Ectodermal cell (in vitro differentiated cells): Measurements from ENCODE around the gene BABAM2.

Experiments
- H3K27ac ChIP-seq: 2 replicates; pipeline ENCODE4 v1.7.0; 2013; ENCODE audit warnings: mild to moderate bottlenecking, low read depth, low read length; ENCODE audit not compliant: insufficient read depth, poor library complexity, severe bottlenecking
- H3K27me3 ChIP-seq: 2 replicates; pipeline ENCODE4 v1.7.0; 2013; ENCODE audit warnings: mild to moderate bottlenecking, low read length; ENCODE audit not compliant: insufficient read depth, control insufficient read depth, poor library complexity, severe bottlenecking
- H3K36me3 ChIP-seq: one replicate; pipeline ENCODE4 v1.7.0; 2013; ENCODE audit warnings: low read length; ENCODE audit not compliant: control insufficient read depth, insufficient read depth
- H3K4me1 ChIP-seq: one replicate; pipeline ENCODE4 v1.7.0; 2013; ENCODE audit warnings: low read length; ENCODE audit not compliant: control insufficient read depth, insufficient read depth
- H3K4me3 ChIP-seq: 2 replicates; pipeline ENCODE4 v1.7.0; 2013; ENCODE audit warnings: low read depth, low read length, control low read depth; ENCODE audit not compliant: insufficient read depth
- H3K9me3 ChIP-seq: 2 replicates; pipeline ENCODE4 v1.7.0; 2013; ENCODE audit warnings: mild to moderate bottlenecking, low read length, moderate library complexity; ENCODE audit not compliant: control insufficient read depth
- WGBS, 2 experiments: methylation state at CpG; one replicate each; pipeline ENCODE4 v1.1.7; 2013; ENCODE audit warnings: missing lambda C conversion rate in 2 of 2; 5-methylcytosine and 5-hydroxymethylcytosine counted together

BABAM2 gene

DNA sequence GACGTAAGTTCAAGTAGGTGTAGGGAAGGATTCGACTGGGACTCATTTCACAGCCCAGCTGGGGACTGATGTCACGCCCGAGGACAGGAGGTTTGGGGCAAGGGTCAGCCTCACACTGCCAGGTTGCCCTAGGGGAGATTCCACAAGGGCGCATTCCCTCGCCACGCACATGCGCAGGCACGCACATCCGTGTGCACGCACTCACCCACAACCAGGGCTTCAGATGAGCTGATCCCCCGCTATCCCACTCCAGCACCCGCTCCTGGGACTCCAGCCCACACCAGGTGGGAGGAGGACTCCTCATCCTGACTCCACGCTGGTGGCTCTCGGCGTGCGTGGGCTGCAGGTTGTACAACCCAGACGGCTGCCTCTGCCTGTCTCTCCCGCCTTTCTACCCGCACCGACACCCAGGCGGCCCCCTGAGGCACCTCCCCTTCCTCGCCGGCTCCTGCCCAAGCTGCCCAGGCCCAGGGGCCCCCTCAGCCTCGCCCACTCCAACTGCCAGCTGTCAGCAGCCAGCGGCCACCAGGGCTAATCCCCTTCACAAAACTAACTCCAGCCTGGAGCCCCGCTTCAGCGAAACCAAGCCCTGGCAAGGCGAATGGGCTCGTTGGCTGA, 454.3 kb downstream of the BABAM2 start:
- Histone ChIP-seq H3K27ac (no peak overlapping the region), H3K9me3 (no peaks in the 10 kb centered on the region), H3K27me3 (no peaks in the 10 kb centered on the region), H3K36me3 (no peaks in the 10 kb centered on the region), H3K4me3 (no peak overlapping the region), H3K4me1 (peaks cover 26% of the 10 kb centered on the region)
- 90 to 91% methylated on average over 30 of the region's 30 CpGs for WGBS, 2 experiments

DNA sequence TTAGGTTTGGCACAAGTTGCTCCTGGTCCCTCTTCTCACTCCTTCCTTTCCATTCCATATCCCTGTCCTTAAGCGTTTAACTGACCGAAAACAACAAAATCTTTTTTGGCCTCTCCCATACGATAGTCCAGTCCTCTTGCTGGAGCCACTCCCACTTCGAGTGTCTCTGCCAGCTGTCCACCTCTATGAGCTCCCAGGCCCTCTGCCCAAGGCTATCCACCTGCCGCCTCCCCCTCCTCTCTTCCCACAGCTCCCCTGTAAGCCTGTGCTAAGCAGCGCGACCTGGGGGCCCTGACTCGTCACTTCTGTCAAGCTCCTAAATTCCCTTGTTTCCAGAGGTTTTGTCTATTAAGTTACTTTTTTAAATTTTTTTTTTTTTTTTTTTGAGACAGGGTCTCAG, 455.1 kb downstream of the BABAM2 start:
- Histone ChIP-seq H3K36me3 (no peaks in the 10 kb centered on the region), H3K9me3 (no peaks in the 10 kb centered on the region), H3K4me1 (peaks cover 21% of the 10 kb centered on the region), H3K4me3 (no peak overlapping the region), H3K27ac (no peak overlapping the region), H3K27me3 (no peaks in the 10 kb centered on the region)
- WGBS, 2 experiments, result 89 to 93% methylated on average over 8 of the region's 8 CpGs

DNA sequence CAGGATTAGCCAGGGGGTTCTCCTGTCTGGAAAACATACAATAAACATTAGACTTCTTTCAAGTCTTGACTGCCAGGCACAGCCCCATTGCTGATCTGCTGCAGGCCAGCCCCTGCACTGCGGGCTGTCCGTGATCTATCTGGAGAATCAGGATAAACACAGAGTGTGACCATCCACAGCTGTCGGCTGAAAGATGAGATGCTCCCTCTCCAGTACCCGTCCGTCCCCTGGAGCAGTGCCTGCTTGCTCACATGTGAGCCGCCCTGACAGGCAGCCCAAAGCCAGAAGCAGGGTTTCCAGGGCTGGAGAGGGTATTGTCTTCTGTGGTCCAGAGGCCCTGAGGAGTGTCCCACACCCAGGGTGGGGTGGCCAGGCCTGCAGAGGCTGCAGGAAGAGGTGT, 456.1 kb downstream of the BABAM2 start:
- Histone ChIP-seq H3K9me3 (no peaks in the 10 kb centered on the region), H3K27me3 (no peaks in the 10 kb centered on the region), H3K4me1 (peaks cover 20% of the 10 kb centered on the region), H3K36me3 (no peaks in the 10 kb centered on the region), H3K4me3 (no peak overlapping the region), H3K27ac (no peak overlapping the region)
- 83 to 91% methylated on average over 6 of the region's 6 CpGs for WGBS, 2 experiments

DNA sequence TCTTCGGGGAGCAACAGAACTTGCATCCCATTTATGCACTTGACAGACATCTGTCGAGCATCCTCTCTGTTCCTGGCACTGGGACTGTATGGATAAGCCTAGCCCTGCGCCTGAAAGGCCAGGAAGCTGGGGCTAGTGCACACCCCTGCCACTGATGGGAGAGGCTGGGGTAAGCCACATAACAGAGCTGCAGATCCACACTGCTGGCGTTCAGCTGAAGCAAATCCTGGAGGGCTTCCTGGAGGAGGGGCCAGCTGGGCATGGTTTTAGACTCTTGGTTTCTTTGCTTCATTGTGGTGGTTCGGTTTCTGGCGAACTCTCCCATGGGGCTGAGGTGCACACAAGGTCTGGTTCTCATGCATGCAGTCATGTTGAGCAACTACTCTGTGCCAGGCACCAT, 456.7 kb downstream of the BABAM2 start:
- Histone ChIP-seq H3K27ac (no peak overlapping the region), H3K4me1 (peaks cover 20% of the 10 kb centered on the region), H3K27me3 (no peaks in the 10 kb centered on the region), H3K9me3 (no peaks in the 10 kb centered on the region), H3K36me3 (no peaks in the 10 kb centered on the region), H3K4me3 (no peak overlapping the region)
- WGBS, 2 experiments, result 94 to 95% methylated on average over 6 of the region's 6 CpGs

DNA sequence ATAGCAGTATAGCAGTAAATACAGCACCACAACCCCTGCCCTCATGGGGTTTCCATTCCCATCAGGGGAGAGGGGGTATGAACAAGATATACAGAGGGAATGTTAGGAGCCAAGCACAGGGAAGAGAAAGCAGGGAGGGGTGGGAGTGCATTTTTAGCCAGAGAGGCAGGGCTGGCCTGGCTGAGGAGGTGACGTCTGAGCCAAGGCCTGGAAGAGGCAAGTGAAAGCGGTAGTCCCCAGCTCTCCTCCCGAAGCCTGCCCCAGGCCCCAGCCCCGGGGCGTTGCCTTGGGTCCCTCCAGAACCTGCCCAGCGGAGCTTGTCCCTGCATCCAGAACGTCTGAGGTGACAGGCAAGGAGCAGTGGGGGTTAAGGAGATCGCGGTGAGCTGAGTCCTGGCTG, 457.1 kb downstream of the BABAM2 start:
- Histone ChIP-seq H3K4me1 (peaks cover 20% of the 10 kb centered on the region), H3K27ac (no peak overlapping the region), H3K4me3 (no peak overlapping the region), H3K36me3 (no peaks in the 10 kb centered on the region), H3K27me3 (no peaks in the 10 kb centered on the region), H3K9me3 (no peaks in the 10 kb centered on the region)
- WGBS, 2 experiments, result 92 to 93% methylated on average over 9 of the region's 9 CpGs

DNA sequence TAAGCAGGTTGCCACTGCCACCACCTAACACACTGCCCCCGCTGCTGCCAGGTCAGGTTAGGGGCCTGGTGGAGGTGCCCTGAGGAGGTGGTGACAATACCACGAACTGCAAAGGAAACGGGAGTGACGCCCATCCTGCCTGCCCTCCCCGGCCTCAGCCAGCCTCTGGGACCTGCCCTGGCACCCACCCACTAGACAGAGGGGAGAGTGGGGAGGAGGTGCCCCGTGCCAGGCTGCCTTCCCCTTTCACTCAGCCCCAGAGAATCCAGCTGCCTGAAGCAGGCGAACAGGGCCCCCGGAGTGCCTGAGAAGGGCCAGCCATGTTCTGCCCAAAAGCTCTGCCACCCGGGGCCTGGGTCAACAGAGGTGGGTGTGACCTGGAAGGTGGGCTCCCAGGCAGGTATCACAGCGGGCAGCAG, 457.6 kb downstream of the BABAM2 start:
- Histone ChIP-seq H3K4me1 (peaks cover 20% of the 10 kb centered on the region), H3K4me3 (no peak overlapping the region), H3K9me3 (no peaks in the 10 kb centered on the region), H3K27ac (no peak overlapping the region), H3K36me3 (no peaks in the 10 kb centered on the region), H3K27me3 (no peaks in the 10 kb centered on the region)
- WGBS, 2 experiments, result 87 to 88% methylated on average over 10 of the region's 10 CpGs

DNA sequence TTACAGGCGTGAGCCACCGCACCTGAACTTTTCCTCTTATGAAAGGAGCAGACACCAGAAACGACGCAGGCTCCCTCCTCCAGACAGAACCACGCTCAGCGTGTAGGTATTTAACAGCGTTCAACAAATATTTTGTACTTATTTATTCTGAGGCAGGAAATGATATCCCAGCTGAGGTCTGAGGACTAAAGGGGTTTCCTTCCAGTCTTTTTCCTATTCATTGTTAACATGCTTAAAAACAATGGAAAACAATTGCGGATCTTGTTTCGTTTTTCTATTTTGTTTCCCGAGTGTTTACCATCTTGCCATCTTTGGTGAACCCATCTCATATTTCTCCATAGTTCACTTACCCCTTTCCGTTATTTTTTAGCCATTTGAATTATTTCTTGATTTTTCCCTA, 458.4 kb downstream of the BABAM2 start:
- Histone ChIP-seq H3K27me3 (no peaks in the 10 kb centered on the region), H3K4me1 (peaks cover 18% of the 10 kb centered on the region), H3K27ac (no peak overlapping the region), H3K4me3 (no peak overlapping the region), H3K36me3 (no peaks in the 10 kb centered on the region), H3K9me3 (no peaks in the 10 kb centered on the region)
- whole genome bisulfite sequencing, 2 experiments, result 91 to 95% methylated on average over 11 of the region's 11 CpGs

DNA sequence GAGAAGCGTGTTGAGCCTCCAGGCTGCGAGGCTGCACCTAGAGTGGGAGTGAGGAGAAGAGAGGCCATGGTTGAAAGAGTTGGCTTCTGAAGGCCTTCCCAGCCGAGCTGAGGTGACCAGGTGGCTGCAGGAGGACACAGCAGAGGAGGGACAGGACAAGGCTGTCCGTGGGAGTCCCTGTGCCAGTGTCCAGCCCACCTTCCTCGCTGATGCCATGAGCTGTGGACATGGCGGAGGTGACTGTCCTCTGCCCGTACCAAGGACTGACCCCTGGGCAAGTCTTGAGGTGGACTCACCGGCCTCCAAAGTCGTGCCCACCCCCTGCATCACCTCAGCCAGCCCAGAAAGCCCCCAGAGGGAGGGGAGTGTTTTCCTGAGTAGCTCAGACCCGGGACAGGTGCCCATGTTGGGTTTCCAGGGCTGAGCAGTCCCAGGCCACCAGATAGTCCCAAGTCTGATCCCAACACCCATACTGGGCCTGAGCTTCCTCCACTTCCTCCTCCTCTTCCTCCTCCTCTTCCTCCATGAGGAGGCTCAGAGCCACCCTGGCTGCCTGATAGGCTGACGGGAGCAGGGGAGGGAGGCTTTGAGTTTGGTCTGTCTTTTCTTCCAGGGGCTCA, 459.1 kb downstream of the BABAM2 start:
- Histone ChIP-seq H3K4me3 (no peak overlapping the region), H3K9me3 (no peaks in the 10 kb centered on the region), H3K4me1 (peaks cover 13% of the 10 kb centered on the region), H3K27ac (no peak overlapping the region), H3K36me3 (no peaks in the 10 kb centered on the region), H3K27me3 (no peaks in the 10 kb centered on the region)
- WGBS, 2 experiments, result 88 to 91% methylated on average over 10 to 11 of the region's 11 CpGs

DNA sequence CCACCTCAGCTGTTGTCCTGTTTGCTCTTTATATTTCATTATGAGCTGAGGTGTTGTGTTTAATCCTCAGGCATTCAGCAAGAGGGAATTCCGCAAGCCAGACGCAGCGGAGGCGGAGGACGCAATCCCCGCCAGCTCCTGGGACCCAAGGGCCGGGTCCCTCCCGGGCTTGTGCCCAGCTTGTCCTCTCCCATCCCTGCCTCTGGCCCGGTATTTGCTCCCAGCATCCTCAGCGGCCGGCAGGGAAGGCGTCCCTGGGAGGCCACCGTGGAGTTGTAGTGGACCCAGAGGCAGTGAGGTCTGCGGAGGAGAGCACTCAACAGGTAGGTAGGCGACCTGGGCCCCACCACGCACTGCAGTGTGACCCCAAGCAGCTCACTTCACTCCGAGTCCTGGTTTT, 459.7 kb downstream of the BABAM2 start:
- Histone ChIP-seq H3K4me1 (peaks cover 9% of the 10 kb centered on the region), H3K36me3 (no peaks in the 10 kb centered on the region), H3K27ac (no peak overlapping the region), H3K27me3 (no peaks in the 10 kb centered on the region), H3K4me3 (no peak overlapping the region), H3K9me3 (no peaks in the 10 kb centered on the region)
- 92 to 94% methylated on average over 17 of the region's 17 CpGs for WGBS, 2 experiments

DNA sequence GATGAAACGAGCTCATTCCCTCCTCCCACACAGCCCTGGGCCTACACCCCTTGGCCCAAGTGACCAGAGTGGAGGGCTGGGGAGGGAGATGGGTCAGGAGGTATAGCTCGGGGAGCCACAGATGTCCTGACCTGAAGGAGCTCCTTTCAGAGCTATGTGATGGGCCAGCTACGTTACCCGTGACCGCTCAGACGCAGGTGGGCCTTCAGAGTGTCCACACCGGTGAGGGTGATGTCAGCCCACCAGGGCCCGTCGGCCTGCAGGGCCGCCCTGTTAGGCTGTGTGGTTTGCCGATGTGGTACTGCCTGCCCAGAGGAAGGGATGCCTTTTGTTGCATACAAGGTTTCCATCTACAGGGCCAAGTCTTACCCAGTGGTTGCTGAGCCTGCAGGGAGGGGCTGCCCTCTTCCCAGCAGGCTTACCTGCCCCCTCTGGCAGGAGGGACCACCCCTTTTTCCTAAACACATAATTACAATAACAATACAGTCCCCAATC, 460.3 kb downstream of the BABAM2 start:
- no peaks in the 10 kb centered on the region for H3K36me3 ChIP-seq
- no peaks in the 10 kb centered on the region for H3K9me3 ChIP-seq
- no peaks in the 10 kb centered on the region for H3K27me3 ChIP-seq
- H3K27ac ChIP-seq, result no peak overlapping the region
- H3K4me3 ChIP-seq, result no peak overlapping the region
- peaks cover 4% of the 10 kb centered on the region for H3K4me1 ChIP-seq
- 87 to 91% methylated on average over 10 to 11 of the region's 11 CpGs for WGBS, 2 experiments
